Cortex of kidney (tissue), 1 donor: ENCODE results near the gene TENT4B.
"Not testable (repeated sequence)": the region's sequence is repeated elsewhere in the genome, so short reads cannot be mapped to it uniquely, and the experiment has no call there.

Experiments
- DNase-seq: peaks from one replicate; lab custom pipeline; 2025; lab: John Stamatoyannopoulos, UW

TENT4B gene

DNA sequence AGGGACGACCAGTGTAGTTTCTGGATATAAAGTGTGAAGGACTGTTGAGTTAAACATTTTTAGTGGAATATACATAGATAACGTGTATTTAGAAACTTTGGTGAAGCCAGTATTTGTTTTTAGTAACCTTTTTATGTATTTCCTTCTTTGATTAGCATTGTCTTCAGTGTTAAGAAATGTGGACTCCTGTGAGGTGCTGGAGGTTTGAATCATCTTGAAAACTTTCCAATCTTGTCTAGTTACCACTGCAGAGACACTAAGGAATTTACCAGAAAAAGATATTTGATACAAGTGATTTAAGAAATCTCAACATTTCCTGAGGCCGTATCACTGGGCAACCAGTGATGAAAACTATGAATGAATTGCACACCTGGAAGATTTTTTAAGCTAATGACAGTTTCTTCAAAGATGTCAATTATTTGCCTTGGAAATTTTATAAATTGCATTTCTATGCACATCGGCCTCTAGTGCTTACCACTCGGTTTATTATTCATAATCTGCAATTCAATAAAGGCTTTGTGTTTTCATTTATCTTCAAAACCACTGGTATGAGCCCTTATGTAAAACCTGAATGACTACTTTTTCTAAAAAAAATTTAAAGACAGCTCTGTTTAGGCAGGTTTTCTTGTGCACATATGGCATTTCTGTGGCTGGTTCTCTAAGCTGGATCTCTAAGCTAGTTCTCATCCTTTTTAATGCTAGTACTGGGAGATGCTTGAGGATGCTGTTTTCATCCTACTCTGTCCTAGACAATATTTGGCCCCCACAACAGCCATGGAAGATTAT lies 81.9 kb downstream of the TENT4B start:
- no peak for DNase-seq

DNA sequence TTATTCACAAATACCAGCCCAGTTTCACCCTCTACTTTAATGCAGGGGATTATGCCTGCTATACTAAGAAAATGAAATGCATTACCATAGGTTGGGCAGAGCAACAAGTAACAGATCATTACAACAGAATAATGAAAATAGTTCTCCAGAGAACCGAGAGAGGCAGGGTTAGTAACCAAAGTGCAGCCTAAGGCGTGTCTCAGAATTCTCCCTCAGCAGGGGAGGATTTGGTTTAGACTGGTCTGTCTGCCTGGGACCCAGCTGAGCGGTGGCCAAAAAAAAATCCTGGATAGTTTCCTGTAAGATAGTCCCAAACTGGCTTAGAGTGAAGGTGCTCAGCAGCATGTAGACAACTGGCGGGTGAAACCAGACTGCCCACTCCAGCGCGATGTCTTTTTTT lies 82.5 kb downstream of the TENT4B start:
- DNase-seq: no peak

DNA sequence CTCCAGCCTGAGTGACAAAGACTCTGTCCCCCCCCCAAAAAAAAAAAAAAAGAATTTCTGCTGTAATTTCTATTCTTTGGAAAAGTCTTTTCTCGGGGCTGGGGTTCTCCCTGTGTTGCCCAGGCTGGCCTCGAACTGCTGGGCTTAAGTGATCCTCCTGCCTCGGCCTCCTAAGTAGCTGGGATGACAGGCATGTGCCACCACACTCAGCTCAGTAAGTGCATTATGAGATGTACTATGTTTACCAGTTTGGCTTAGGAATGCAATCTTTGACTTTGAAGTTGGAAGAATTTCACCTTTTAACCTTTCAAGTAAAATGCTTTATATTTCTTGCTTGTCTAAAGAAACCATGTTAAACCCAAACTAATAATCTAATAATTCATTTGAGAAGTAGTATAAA lies 85.2 kb downstream of the TENT4B start:
- DNase-seq: no peak

DNA sequence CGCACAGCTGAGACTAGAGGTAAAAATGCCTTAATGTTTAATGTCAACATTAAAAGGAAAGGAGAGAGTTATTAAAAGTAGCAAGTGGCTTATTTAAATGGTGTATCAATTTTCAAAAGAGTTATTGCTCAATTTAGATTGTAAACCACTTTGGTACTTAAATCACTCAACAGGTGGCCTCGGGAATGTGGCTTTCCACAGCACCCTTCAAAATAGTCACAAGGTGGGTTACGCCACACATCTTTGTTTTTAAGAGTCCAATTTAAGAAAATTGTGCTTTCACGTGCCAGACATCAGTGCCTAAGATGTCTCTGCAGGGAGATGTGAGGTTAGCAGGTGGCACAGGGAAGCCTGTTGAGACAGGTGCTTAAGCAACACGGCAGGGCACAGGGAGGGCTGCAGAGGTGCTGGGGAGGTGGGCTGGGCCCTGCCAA lies 85.8 kb downstream of the TENT4B start:
- DNase-seq: no peak

- DNase-seq: not testable (repeated sequence)
Measured at GRCh38 chr16:50243024-50243423, 89.9 kb downstream of the TENT4B start.

DNA sequence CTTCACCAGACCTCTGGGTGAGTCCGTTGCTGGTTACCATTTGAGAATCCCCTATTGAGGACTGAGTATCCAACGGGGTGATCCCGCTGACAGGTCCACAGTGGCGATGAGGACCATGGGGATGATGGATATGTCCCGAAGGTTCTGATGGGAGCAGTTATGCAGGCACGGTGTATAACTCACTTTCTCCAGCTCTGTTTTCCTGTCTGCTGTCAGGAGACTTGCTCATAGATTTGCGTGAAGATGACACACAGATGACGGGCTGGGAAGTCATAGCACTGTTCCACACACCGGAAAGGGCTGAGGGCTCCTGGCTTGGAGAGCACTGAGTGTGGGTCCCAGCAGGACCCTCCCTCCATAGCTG lies 91.0 kb downstream of the TENT4B start:
- no peak for DNase-seq

DNA sequence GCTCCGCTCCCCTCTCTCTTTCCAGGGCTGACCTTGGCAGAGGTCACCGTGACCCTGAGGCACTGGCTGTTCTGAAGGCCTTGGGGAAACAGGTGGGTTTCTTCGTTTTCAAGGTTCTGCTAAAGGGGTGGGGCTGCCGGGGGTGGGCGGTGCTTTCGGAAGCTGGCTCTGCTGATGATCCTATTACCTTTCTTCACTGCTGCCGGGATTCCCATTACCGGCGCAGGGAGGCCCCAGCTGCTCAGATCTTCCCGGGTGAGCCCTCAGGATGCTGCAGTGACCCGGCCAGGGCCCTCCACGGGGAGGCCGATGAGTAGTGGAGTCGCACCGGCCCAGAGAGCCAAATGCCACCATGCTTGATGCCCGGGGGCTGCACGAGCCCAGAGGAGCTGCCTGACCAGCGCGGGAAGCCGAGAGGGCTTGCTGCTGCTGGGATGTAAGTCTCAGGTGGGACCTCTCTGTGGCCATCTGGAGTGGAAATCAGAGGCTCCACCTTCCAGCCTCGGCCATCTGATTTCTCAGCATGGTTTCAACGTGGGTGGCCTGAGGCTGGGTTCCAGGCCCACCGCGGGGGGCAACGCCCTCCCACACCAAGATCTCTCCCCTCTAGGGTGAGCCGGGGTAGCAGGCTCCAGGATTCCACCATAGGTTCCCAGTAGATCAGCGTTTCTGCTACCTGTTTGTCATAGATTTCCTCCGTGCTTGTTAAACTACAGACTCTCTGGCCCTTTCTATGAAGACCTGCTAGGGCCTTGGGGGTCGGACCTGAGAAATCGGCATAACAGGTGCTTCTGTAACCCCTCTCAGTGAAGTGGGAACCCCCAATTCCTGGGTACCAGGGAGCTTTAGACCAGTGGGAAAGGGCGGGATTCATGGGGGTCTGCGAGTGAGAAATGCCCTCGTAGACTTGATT lies 91.7 kb downstream of the TENT4B start:
- no peak for DNase-seq

GRCh38 chr16:50245417-50246298 lies 92.6 kb downstream of the TENT4B start:
- DNase-seq: no peak

DNA sequence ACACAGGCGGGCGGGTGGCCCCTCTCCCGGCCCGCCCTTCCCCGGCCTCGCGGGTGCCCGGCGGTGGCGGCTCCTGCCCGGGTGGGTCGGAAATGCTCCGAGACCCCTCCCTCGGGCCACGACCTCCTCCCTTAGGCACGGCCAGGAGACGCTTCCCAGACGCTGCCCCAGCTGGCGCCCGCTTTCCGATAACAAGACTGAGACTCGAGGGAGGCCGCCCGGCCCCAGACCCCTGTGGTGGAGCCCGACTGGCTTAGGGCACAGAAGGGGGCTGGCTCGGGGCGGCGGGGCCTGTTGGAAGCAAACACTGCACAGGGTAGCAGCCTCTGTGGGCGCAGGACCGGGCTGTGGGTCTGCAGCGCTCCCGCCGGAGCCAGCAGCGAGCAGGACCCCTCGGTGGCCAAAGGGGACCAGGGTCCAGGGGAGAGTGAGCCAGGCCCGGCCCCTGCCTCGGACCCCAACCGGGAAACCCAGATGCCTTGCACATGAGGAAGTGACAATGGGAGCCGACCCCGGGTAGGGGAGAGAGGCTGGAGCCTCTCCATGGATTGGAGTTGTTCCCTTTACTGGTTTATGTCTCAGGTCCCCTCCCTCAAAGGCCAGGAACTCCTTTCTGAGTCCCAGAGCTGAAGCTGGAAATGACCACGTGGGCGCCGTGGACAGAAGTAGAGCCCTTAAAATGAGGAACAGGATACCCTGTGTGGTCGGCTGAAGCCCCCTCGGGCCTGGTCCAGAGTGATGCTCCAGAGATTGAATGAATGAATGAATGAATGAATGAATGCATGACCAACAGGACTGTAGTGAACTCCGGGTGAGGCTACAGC lies 93.4 kb downstream of the TENT4B start:
- DNase-seq: no peak

DNA sequence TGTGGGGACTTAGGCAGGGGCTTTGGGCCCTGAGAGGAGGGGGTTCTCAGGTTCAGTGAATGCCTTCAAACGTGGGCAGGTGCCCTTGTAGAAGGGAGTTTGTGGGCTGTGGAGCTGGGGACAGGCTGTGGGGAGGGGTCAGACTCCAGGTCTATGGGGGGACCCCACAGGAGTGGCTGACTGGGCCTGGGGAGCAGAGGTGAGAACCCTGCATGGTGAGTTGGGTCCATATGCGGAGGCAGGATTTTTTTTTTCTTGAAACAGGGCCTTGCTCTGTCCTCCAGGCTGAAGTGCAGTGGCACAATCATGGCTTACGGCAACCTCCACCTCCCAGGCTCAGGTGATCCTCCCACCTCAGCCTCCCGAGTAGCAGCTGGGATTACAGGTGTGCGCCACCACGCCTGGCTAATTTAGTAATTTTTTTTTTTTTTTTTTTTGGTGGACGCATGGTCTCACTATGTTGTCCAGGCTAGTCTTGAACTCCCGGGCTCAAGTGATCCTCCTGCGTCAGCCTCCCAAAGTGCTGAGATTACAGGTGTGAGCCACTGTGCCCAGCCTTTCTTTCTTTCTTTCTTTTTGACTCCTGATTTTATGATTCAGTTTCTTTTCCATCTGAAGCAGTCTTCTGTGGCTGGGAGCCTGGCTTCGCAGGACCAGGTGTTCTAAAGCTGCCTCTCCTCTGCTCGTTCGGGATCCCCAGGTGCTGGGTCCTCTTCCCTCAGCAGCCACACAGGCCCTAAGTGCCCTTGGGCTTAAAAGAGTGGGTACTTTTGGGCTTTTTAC lies 94.2 kb downstream of the TENT4B start:
- DNase-seq: no peak

DNA sequence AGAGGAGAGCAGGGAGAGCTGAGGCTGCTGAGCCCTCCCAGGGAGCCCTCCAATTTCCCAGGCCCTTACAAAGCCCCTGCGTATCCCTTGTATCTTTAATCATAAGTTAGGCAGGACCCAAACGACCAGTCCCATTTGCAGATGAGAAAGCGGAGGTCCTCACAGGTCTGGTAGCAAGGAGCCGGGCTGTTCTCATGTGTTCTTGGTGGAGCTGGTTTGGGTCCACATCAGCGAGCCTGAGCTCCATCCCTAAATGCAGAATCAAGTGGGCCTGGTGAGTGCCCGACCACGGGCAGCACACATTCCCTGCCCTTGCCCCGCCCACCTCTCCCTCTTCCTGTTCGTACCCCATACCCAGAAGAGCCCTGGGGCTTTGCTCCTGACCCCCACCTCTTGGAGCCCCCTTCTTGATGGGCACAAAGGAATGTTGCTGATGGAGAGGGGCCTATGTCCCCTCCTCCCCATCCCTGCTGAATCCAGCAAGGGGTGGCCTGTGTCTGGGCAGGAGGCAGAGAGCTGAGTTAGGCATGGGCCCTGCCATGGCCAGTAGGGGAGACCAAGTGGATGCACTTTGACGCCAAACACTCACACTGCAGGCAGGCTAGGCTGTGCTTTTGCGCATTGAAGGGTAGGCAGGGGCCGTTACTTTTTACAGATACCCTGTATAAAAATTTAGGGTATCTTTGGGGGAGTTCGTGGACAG lies 95.0 kb downstream of the TENT4B start:
- DNase-seq: no peak

DNA sequence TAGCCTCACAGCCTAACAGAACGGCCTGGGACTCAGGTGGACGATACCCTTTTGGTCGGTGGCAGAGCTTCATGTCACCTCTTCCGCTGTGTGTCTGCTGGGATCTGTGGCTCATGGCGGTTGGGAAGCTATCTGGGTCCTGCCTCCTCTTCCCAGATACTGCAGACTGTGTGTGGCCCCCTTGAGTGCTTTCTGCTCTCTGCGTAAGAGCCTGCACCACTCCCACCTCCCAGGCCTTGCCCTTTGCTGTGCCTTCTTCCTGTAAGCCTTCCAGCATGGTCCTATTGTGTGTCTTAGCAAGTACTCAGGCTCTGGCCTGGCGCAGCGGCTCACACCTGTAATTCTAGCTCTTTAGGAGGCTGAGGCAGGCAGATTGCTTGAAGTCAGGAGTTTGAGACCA lies 95.7 kb downstream of the TENT4B start:
- DNase-seq: no peak

DNA sequence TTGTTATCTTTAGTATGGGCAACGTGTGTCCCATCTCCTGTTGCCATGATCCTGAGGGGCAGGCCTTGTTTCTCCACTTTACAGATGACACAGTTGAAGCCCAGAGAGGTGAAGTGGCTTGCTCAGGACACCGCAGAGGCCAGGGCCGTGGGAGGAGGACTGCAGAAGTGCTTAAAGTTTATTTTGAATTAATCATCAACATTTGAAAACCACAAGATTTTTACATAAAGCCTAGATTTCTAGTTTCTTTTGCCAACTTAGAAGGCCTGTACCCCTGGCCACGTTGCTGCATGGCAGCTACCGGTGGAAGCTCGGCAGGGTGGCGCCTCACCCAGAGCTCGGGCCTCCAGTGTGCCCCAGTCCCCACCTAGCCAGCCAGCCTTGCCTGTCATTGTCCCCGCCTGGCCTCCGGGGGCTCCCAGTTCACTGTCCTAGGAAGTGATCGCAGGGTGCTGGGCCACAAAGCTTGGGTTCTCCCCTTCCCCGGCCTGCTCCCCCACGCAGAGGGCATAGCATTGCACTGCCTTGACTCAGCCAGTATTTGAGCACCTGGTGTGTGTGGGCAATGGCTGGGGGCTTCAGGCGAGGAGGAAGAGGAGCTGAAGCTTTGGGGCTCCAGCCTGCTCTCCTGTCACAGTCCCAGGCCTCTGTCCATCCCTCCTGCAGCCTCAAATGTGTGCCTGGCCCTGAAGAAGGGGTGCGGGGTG lies 98.4 kb downstream of the TENT4B start:
- DNase-seq: no peak

- DNase-seq: no peak
Measured at GRCh38 chr16:50252082-50252611, 99.0 kb downstream of the TENT4B start.

GRCh38 chr16:50252874-50253513 lies 99.9 kb downstream of the TENT4B start:
- DNase-seq: no peak

GRCh38 chr16:50253514-50253910 lies 100.4 kb downstream of the TENT4B start:
- DNase-seq: no peak

DNA sequence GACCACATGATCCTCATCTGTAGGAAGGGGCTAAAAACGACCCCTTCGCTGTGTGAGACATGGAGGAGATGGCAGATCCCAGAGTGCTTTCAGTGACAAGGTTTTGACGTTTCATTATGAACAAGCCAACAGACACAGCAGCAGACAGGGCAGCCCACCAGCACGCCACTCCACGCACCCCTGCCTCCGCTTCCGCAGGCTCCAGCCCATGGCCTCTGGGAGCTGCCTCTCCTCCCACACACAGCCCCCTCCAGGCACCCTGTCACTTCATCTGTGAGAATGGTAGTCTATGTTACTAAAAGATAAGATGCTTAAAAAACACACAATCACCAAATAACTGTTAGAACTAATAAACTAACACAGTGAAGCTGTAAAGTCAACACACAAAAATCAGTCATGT lies 101.0 kb downstream of the TENT4B start:
- no peak for DNase-seq

DNA sequence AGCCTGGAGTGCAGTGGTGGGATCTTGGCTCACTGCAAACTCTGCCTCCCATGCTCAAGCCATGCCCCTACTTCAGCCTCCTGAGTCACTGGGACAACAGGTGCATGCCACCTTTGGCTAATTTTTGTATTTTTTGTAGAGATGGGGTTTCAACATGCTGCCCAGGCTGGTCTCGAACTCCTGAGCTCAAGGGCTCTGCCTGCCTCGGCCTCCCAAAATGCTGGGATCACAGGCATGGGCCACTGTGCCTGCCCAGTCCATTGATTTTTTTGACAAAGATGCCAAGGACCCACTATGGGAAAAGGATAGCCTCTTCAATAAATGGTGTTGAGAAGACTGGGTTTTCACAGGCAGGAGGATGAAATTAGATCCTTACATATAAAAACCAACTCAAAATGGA lies 102.4 kb downstream of the TENT4B start:
- DNase-seq: no peak
